LNCaP clone FGC (cell line): ENCODE results near the gene SERPINB6.
A peak's percentile ranks its signal among the peaks of the same experiment; 100 is the strongest.

Source experiments
- DNase-seq: peaks from one replicate; pipeline ENCODE4 v3.0.0-alpha.2; 2011; ENCODE audit warnings: low read depth
- H3K4me3 ChIP-seq: 2 replicates; pipeline ENCODE4 v1.5.1; 2011; ENCODE audit warnings: mild to moderate bottlenecking, low read depth, low read length, control low read depth
- TF ChIP-seq, protein P1 (sequence below): IDR thresholded peaks from 2 replicates; pipeline ENCODE4 v1.5.1; 2012; ENCODE audit warnings: mild to moderate bottlenecking; ENCODE audit not compliant: control insufficient read depth, insufficient read depth; ENCODE audit errors: extremely low read depth

SERPINB6 gene

DNA sequence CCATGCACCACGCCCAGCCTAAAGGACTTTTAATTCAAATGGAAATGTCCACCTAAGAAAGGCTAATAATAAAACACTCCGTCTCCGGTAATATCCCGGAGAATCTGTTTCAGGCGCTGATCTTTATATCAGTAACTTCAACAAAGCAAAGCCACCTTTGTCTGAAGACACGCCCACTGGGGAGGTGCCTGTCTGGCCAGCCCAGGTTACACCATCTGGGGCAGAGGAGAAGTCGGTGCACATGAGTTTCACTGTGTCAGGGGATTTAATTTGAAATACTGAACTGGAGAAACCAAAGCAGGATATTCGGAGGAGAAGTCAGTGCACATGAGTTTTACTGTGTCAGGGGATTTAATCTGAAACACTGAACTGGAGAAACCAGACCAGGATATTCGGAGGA is 9.4 kb downstream of the SERPINB6 start:
- peak overlapping the region; percentile 55 for H3K4me3 ChIP-seq
- no peak for DNase-seq
- TF ChIP-seq, protein P1, sequence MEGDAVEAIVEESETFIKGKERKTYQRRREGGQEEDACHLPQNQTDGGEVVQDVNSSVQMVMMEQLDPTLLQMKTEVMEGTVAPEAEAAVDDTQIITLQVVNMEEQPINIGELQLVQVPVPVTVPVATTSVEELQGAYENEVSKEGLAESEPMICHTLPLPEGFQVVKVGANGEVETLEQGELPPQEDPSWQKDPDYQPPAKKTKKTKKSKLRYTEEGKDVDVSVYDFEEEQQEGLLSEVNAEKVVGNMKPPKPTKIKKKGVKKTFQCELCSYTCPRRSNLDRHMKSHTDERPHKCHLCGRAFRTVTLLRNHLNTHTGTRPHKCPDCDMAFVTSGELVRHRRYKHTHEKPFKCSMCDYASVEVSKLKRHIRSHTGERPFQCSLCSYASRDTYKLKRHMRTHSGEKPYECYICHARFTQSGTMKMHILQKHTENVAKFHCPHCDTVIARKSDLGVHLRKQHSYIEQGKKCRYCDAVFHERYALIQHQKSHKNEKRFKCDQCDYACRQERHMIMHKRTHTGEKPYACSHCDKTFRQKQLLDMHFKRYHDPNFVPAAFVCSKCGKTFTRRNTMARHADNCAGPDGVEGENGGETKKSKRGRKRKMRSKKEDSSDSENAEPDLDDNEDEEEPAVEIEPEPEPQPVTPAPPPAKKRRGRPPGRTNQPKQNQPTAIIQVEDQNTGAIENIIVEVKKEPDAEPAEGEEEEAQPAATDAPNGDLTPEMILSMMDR, result no peak

GRCh38 chr6:2961506-2961905 is 9.9 kb downstream of the SERPINB6 start:
- H3K4me3 ChIP-seq, result peak overlapping the region; percentile 55
- no peak for DNase-seq
- TF ChIP-seq, protein P1, result no peak

DNA sequence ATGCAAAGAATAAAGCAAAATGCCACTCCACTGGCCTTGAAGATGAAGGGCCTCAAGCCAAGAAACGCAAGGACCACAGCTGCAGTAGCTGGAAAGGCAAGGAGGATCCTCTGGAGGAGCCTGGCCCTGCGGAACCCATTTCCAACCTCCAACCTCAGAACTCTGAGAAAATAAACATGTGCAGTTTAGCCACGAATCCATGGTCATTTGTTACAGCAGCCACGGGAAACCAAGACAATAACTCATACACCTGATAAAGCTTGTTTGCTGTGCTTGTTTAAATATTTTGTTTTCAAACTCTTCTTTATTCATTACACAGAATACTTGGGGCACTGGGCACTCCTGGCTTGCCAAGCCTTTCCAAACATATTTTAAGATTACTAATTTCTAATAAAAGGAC is 10.4 kb downstream of the SERPINB6 start:
- TF ChIP-seq, protein P1, result no peak
- H3K4me3 ChIP-seq, result peak overlapping the region; percentile 55
- no peak for DNase-seq

DNA sequence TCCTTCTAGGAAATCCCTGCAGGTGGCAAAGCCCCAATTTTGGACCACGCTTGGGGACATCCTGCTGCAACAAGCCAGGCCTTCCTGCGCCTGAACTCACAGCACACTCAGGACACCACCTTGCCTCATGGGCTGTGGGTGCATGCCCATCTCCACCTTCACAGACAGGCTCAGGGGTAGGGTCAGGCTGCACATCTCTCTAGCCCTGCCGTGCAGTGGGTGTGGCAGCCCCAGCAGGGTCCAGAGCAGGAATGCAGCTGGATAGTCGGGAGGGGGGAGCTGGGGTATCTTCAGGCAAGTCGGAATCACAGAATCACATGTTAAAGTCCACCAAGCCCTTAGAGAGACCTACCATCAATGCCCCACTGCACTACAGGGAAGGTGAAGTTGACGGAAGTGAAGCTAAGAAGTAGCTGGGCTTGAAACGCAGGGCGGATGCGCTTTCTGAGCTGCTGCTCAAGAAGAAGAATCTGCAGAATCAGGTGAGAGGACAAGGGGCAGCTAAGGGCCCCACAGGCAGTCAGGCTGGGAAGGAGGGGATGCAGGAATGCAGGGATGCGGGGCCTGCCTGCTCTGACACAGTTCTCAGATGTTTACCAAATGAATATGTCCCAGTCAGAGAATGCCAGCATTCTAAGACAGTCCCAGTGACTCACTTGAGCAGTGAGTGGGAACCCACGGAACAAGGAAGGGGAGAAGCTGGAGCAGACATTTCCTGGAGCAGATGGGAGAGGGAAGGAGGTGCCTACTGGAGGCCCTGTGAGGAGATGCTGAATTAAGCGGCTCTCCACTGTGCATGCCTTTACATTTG is 11.3 kb downstream of the SERPINB6 start:
- DNase-seq, result no peak
- H3K4me3 ChIP-seq, result peak overlapping the region; percentile 55

GRCh38 chr6:2958776-2959175 is 12.6 kb downstream of the SERPINB6 start:
- TF ChIP-seq, protein P1, result no peak
- no peak overlapping the region for H3K4me3 ChIP-seq
- no peak for DNase-seq

More for the DNA sequence above, 11.3 kb downstream of the SERPINB6 start:
- TF ChIP-seq, protein P1, result no peak

DNA sequence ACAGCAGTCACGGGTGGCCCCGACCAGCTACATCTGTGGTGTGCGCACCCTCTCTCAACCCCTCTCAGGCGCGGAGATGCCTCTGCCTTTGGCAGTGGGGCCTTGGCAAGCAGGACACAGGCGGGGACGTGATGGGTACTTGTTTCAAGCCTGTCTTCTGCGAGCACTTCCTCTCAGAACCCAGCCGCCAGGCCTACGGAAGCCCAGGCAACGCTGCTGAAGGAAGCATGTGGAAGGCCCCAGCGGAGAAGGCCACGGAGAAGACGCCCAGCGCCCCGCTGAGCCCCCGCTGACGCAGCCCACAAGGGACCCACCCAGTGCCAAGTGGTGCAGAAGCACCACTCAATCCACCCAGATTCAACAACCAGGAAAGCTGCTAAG is 13.0 kb downstream of the SERPINB6 start:
- DNase-seq, result no peak
- no peak overlapping the region for H3K4me3 ChIP-seq
- TF ChIP-seq, protein P1, result no peak
